ENCODE results near the gene EXOG.

DNA sequence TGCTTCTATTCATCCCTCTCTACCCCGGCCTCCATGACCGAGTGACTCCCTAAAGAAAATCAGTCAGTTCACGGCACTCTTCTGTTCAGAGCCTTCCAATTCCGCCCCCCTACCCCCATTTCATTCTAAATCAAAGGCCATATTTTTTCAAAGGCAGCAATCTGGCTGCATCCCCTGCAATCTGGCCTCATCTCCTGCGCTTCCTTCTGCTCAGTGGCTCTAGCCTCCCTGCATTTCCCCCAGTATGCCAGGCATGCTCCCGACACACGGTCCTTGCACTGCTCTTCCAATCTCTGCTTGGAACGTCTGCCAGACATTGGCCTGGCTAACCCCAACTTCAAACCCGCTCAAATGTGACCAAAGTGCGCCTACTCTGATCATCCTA, 67.7 kb downstream of the EXOG start:
- TF ChIP-seq, protein P1, sequence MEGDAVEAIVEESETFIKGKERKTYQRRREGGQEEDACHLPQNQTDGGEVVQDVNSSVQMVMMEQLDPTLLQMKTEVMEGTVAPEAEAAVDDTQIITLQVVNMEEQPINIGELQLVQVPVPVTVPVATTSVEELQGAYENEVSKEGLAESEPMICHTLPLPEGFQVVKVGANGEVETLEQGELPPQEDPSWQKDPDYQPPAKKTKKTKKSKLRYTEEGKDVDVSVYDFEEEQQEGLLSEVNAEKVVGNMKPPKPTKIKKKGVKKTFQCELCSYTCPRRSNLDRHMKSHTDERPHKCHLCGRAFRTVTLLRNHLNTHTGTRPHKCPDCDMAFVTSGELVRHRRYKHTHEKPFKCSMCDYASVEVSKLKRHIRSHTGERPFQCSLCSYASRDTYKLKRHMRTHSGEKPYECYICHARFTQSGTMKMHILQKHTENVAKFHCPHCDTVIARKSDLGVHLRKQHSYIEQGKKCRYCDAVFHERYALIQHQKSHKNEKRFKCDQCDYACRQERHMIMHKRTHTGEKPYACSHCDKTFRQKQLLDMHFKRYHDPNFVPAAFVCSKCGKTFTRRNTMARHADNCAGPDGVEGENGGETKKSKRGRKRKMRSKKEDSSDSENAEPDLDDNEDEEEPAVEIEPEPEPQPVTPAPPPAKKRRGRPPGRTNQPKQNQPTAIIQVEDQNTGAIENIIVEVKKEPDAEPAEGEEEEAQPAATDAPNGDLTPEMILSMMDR (optimal IDR thresholded peaks at IDR 0.05 in 1 of 3, IDR thresholded peaks at IDR 0.05 in 1 of 3, conservative IDR thresholded peaks at IDR 0.05 in 1 of 3; ENCODE audit: extremely low read depth in 1 of 3, insufficient read depth in 2 of 3, low read length in 3 of 3): no peak
- no peak for TF ChIP-seq EZH2 (IDR thresholded peaks at IDR 0.05; ENCODE audit: low read length)
